ENCODE measurements around the gene ARL15. TPM values are rescaled to one million over a fixed set of nuclear protein-coding genes. Genes with fewer than 3 reads are reported as not detected.

Gene ARL15
- total and polyA plus RNA-seq, 4 donors: 5.7 to 66.2 (median 14.9) TPM

GRCh38 chr5:53878015-53878414 is 432.4 kb downstream of the ARL15 start:
- H3K4me3 ChIP-seq: no peak overlapping the region
- ATAC-seq (ENCODE audit: insufficient read depth, low FRiP score) (no peak), DNase-seq (no peak)
- H3K9ac ChIP-seq (ENCODE audit: insufficient read depth in 1 of 2, low read length in 2 of 2): no peak overlapping the region
- TF ChIP-seq CTCF (IDR thresholded peaks at IDR 0.05; ENCODE audit: control extremely low read depth, extremely low read depth): no peak
- no peaks in the 10 kb centered on the region for H3K27me3 ChIP-seq (ENCODE audit: control insufficient read depth in 3 of 3, insufficient read depth in 3 of 3, low read length in 2 of 3)
- no peak overlapping the region for H3K27ac ChIP-seq (ENCODE audit: low read depth in 1 of 2, low read length in 1 of 2)
- H3K4me1 ChIP-seq (ENCODE audit: control insufficient read depth in 5 of 5, insufficient read depth in 5 of 5, low read length in 5 of 5): peaks cover 0 to 5% (median 0%) of the 10 kb centered on the region in 5 donors
- WGBS, 2 donors: 93 to 96% methylated on average over 2 of the region's 2 CpGs
- H3K9me3 ChIP-seq (ENCODE audit: control insufficient read depth in 4 of 4, insufficient read depth in 3 of 4, low read length in 3 of 4): no peaks in the 10 kb centered on the region
- H3K36me3 ChIP-seq (ENCODE audit: control insufficient read depth in 4 of 4, insufficient read depth in 4 of 4, low read length in 4 of 4): peaks cover 0 to 4% (median 0%) of the 10 kb centered on the region in 4 donors

DNA sequence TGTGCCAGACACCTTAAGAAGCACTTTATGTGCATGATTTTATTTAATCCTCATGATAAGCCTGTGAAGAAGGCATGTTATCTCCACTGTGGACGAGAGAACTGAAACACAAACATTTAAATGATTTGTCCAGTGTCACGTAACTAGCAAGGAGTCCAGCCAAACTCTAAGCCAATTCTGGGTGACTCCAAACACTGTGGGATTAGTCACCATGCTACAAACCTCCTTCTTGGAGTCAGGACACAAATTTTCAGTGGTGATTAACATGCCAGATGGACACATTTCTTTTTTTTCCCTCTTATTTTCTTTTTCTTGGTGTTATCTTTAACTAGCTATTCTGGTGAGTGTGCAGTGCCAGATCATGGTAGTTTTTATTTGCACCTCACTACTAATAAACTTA is 433.1 kb downstream of the ARL15 start:
- Histone ChIP-seq H3K27ac (ENCODE audit: low read depth in 1 of 2, low read length in 1 of 2) (no peak overlapping the region), H3K4me1 (ENCODE audit: control insufficient read depth in 5 of 5, insufficient read depth in 5 of 5, low read length in 5 of 5) (peaks cover 0 to 5% (median 0%) of the 10 kb centered on the region in 5 donors), H3K36me3 (ENCODE audit: control insufficient read depth in 4 of 4, insufficient read depth in 4 of 4, low read length in 4 of 4) (no peaks in the 10 kb centered on the region), H3K9me3 (ENCODE audit: control insufficient read depth in 4 of 4, insufficient read depth in 3 of 4, low read length in 3 of 4) (no peaks in the 10 kb centered on the region), H3K27me3 (ENCODE audit: control insufficient read depth in 3 of 3, insufficient read depth in 3 of 3, low read length in 2 of 3) (no peaks in the 10 kb centered on the region), H3K4me3 (no peak overlapping the region), H3K9ac (ENCODE audit: insufficient read depth in 1 of 2, low read length in 2 of 2) (no peak overlapping the region)
- whole genome bisulfite sequencing, 2 donors: 64 to 66% methylated on average over 2 of the region's 2 CpGs
- no peak for TF ChIP-seq CTCF (IDR thresholded peaks at IDR 0.05; ENCODE audit: control extremely low read depth, extremely low read depth)
- peak in 1 of 3 donors; percentile 37 for DNase-seq
- no peak for ATAC-seq (ENCODE audit: insufficient read depth, low FRiP score)

DNA sequence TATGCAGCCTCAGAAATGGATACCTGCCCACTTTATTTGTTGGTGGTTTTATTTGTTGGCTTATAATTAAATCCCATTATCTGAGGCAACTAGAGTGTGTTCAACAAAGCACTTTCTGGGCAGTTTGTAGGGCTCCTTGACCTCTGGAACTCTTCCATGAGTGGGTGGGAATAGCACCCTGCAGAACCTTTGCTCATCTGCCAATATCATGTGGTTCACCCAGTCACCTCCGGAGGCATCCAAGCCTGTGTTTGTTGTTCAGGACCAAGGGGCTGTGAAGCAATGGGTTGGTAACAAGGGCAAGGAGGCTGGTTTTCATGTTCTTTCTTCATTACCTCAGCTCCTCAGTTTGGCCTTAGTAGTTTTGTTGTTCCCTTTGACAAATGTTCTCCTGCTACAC is 436.0 kb downstream of the ARL15 start:
- peaks cover 0 to 5% (median 0%) of the 10 kb centered on the region in 5 donors for H3K4me1 ChIP-seq (ENCODE audit: control insufficient read depth in 5 of 5, insufficient read depth in 5 of 5, low read length in 5 of 5)
- no peak overlapping the region for H3K27ac ChIP-seq (ENCODE audit: low read depth in 1 of 2, low read length in 1 of 2)
- ATAC-seq (ENCODE audit: insufficient read depth, low FRiP score) (no peak), DNase-seq (no peak)
- H3K9ac ChIP-seq (ENCODE audit: insufficient read depth in 1 of 2, low read length in 2 of 2): no peak overlapping the region
- no peaks in the 10 kb centered on the region for H3K36me3 ChIP-seq (ENCODE audit: control insufficient read depth in 4 of 4, insufficient read depth in 4 of 4, low read length in 4 of 4)
- H3K27me3 ChIP-seq (ENCODE audit: control insufficient read depth in 3 of 3, insufficient read depth in 3 of 3, low read length in 2 of 3): no peaks in the 10 kb centered on the region
- TF ChIP-seq CTCF (IDR thresholded peaks at IDR 0.05; ENCODE audit: control extremely low read depth, extremely low read depth): no peak
- WGBS, 2 donors: 69 to 74% methylated on average over 1 of the region's 1 CpG
- H3K9me3 ChIP-seq (ENCODE audit: control insufficient read depth in 4 of 4, insufficient read depth in 3 of 4, low read length in 3 of 4): no peaks in the 10 kb centered on the region
- no peak overlapping the region for H3K4me3 ChIP-seq

GRCh38 chr5:53873235-53873634 is 437.1 kb downstream of the ARL15 start:
- peaks cover 0 to 5% (median 0%) of the 10 kb centered on the region in 5 donors for H3K4me1 ChIP-seq (ENCODE audit: control insufficient read depth in 5 of 5, insufficient read depth in 5 of 5, low read length in 5 of 5)
- H3K4me3 ChIP-seq: no peak overlapping the region
- DNase-seq (no peak), ATAC-seq (ENCODE audit: insufficient read depth, low FRiP score) (no peak)
- H3K9ac ChIP-seq (ENCODE audit: insufficient read depth in 1 of 2, low read length in 2 of 2): no peak overlapping the region
- WGBS, 2 donors: 77 to 78% methylated on average over 3 of the region's 3 CpGs
- no peaks in the 10 kb centered on the region for H3K36me3 ChIP-seq (ENCODE audit: control insufficient read depth in 4 of 4, insufficient read depth in 4 of 4, low read length in 4 of 4)
- TF ChIP-seq CTCF (IDR thresholded peaks at IDR 0.05; ENCODE audit: control extremely low read depth, extremely low read depth): no peak
- H3K9me3 ChIP-seq (ENCODE audit: control insufficient read depth in 4 of 4, insufficient read depth in 3 of 4, low read length in 3 of 4): no peaks in the 10 kb centered on the region
- no peaks in the 10 kb centered on the region for H3K27me3 ChIP-seq (ENCODE audit: control insufficient read depth in 3 of 3, insufficient read depth in 3 of 3, low read length in 2 of 3)
- H3K27ac ChIP-seq (ENCODE audit: low read depth in 1 of 2, low read length in 1 of 2): no peak overlapping the region

All from lung (tissue), 12 donors.